ENCODE results near the gene ADCYAP1R1.

GRCh38 chr7:31104361-31105255, 52.5 kb downstream of the ADCYAP1R1 start:
- TF ChIP-seq POLR2AphosphoS5 (IDR thresholded peaks at IDR 0.05) (no peak), EP300 (IDR thresholded peaks at IDR 0.05) (no peak), POLR2A (IDR thresholded peaks at IDR 0.05) (no peak)
- TF ChIP-seq, protein P1, sequence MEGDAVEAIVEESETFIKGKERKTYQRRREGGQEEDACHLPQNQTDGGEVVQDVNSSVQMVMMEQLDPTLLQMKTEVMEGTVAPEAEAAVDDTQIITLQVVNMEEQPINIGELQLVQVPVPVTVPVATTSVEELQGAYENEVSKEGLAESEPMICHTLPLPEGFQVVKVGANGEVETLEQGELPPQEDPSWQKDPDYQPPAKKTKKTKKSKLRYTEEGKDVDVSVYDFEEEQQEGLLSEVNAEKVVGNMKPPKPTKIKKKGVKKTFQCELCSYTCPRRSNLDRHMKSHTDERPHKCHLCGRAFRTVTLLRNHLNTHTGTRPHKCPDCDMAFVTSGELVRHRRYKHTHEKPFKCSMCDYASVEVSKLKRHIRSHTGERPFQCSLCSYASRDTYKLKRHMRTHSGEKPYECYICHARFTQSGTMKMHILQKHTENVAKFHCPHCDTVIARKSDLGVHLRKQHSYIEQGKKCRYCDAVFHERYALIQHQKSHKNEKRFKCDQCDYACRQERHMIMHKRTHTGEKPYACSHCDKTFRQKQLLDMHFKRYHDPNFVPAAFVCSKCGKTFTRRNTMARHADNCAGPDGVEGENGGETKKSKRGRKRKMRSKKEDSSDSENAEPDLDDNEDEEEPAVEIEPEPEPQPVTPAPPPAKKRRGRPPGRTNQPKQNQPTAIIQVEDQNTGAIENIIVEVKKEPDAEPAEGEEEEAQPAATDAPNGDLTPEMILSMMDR (IDR thresholded peaks at IDR 0.05), result no peak
